ENCODE results near the gene CREB3.

Gene CREB3

DNA sequence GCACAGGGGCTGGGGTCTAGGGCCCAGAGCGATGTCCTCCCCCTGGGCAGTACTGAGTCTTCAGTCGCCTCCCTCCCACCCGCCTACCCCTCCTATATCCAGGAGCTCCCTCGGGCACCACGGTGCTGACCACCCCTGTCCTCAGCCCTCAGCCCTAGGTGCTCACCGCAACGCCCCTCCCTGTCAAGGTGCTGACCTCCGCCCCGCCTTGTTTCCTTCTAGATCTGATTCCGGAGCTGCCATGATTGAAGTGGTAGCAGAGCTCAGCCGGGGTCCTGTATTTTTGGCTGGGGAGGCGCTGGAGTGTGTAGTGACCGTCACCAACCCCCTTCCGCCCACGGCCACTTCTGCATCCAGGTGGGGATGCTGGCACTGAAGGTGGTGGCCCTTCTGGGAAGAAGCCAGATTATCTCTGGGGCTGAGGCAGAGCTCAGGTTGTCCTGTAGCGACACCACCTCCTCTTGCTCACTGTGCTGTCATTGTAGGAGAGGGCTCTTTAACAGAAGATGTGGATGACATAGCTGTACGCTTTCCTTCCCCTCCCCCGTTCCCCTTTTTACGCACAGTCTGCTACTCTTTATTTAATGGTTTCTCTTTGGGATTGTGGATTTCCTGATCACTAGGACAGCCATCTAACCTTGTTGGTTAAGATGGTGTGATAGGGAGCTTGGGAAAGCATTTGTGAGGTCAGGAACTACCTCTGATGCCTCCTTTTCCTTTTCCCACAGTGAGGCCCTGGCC, 17.2 kb downstream of the CREB3 start:
- no peak for DNase-seq

DNA sequence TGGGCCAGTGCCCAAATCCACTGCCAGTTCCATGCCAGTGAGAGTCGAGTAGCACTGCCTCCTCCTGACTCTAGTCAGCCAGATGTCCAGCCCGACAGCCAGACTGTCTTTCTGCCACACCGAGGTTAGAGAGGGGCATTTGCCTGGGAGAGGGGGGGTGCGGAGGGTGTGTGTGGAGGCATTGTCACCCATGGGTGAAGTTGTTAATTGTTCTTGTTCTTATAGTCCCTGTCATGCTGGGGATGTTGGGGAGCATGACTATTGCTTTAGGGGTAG, 17.7 kb downstream of the CREB3 start:
- no peak for DNase-seq

DNA sequence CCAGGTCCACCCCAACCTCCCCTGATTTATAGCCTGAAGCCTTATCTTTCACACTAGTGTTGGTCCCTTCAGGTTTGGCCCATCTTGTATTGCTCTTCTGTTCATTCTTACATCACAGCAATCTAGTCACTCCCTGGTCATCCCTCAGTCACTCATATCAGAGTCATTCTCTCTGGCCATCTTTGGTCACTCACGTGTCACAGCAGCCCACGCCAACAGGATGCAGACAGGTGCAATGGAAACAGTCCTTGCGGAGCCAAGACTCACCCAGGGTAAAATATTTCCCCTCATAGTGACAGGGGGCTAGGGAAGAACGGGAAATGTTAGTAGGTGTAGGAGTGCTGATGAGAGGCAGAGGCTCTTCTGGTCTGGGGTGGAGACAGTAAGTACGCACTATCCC, 21.0 kb downstream of the CREB3 start:
- DNase-seq = no peak

DNA sequence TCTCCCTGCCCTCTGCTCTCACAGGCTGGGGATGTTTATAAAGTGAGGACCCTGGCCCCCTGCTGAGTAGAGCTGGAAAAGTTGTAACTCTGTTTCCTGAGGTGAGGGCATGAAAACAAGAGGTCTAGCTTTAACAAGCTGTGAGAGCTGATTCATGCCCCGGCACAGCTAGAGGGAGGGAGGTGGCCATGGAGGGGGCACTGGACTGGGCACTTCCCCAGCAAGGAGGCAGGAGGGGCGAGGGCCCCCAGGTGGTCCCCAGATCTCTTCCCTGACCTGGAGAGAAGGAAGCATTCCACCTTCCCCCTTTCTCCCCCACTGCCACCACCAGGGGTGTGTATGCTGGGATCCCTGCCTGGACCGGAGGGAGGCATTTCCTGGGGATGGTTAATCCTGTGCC, 21.8 kb downstream of the CREB3 start, which contains the start of gene MSMP:
Gene MSMP, minus strand, starts transcription at position 13 of the 400 bp plus-strand sequence. CDS start 147 bp downstream, outside the sequence.
- no peak for DNase-seq

DNA sequence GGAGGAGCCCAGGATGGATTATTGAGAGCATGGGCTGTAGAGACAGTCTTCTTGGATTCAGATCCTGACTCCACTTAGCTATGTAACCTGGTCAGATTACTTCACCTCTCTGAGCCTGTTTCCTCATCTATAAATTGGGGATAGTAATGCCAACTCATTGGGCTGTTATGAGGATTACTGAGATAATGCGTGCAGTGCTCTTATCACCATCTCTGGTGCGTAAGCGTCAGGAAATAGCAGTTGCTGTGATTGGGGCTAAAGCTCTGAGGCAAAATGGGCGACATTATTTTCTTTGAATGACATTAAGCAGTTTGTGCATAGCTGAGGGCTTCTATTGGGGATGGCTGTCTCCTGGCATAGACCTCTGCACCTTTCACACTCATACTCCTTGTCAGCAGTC, 22.6 kb downstream of the CREB3 start:
- no peak for DNase-seq

DNA sequence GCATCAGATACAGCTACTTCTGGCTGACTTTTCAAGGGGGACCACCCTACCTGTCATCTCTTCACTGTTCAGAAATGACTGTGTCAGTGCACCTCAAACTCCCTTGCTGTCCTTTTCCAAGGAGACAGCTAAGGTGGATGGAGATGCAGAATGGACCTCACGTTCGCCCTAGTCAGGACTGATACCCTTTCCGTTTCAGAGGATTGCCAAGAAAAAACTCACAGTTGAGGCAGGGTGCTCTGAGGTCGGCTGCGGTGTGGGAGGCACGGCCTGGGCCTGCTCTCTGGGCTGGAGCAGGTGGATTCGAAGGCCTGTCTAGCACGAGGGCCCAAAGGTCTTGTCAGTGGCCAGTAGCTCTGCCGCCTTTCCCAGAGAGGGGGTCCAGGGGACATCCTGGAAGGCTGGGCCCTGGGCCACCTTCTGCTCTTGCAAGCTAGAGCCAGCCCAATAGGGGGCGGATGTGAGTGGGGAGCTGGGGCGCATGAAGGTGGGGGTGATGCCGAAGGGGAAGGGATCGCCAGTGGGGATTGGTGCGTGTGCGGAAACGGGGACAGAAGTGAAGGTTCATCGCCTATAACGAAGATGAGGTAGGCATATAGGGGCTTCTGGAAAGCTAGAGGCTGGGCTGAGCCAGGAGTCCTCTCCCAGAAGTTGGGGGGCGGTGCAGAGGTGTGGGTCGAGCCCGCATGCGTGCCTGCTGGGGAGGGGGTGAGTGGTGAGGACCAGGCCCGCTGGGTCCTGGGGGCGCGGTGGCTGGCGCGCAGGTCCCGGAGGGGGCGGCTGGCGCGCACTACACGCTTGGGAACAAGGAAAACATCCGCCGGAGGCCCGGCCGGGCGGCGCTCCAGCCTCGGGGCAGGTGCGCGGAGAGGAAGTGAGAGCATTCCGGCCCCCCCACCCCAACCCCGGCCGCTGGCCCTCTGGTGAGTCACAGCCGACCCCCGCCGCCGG, 24.1 kb downstream of the CREB3 start:
- no peak for DNase-seq

DNA sequence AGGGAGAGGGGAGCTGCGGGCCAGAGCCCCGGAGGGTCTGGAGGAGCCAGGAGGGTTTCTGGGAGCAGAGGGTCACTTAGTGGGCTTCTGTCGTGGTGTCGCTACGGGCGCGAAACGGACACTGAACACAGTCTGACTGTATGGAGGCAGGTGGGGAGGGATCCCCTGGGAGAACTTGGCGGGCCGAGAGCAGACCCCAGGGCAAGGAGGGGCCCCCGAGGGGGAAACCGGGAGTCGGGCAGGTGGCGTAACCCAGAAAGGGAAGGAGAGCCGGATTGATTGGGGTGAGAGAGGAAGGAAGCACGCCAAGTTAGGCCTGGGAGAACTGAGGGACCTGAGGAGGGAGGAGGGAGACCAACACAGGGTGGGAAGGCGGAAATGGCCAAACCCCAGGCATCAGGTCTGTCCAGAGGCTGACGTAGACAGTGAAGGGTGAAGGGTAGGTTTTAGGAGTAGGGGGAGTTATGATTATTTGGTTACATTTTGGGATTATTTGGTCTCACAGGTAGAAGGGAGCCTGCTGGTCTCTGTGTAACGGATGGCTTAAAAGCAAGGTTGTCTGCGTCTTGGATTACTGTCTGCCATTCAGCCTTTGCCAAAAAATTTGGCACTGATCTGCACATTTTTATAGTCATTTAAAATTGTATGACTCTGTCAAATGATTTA, 24.9 kb downstream of the CREB3 start:
- no peak for DNase-seq

DNA sequence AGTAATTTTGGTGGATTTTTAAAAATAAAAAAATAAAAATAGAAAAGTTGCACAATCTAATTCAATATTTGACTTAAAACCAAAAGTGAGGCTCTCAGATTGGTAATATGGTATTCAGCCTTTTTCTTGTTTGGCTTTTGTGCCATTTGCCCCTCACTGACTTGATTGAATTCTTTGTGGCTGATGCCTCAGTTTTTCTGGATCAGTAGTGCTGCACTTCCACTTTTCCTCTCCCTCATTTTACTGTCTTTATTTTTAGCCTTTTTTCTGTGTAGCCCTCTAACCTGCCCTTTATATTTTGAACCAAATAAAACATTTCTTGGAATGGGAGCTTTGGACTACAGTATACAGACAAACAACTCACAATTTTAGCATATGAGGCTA, 25.4 kb downstream of the CREB3 start:
- no peak for DNase-seq

DNA sequence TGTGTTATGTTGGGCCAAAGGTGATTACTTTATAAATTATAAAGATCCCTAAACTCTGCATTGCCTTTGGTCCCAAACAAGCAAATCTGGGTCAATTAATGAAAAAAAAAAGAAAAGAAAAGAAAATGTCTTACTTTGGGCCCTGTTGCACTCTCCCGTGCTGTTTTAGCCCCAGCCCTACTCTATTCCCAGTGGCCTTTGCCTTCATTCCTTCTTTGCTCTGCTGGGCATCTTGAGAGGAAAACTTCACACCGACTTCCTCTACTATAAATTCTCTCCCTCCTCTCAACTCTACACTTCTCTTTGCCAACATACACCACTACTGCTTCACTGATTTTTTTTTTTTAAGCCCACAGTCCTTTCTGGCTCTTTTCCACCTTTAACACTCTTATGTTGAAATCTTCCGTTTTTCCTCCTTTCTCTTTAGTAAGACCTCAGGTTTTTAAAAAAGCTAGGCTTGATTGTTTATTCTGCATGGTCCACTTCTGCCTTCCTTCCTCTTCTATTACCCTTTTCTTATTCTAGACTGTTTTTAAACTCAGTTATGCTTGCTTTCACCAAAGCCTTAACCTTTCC, 26.1 kb downstream of the CREB3 start:
- no peak for DNase-seq

DNA sequence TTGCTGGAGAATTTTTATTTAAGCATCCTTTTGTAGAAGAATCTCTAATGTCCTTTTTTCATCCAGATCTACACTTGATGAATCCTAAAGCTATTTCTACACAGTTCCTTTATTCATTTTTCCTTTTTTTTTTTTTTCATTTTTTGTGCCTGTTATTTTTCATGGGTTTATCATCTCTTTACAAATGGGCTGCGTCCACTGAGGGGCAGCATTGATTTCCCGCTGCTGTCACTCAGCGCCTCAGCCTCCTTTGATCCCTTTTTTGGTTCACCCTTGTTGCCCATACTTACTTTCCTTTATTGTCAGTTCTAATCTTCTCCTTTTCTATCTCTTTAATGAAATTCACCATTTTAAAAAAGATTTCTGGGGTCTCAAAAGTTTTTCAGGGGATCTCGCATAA, 27.3 kb downstream of the CREB3 start:
- no peak for DNase-seq

DNA sequence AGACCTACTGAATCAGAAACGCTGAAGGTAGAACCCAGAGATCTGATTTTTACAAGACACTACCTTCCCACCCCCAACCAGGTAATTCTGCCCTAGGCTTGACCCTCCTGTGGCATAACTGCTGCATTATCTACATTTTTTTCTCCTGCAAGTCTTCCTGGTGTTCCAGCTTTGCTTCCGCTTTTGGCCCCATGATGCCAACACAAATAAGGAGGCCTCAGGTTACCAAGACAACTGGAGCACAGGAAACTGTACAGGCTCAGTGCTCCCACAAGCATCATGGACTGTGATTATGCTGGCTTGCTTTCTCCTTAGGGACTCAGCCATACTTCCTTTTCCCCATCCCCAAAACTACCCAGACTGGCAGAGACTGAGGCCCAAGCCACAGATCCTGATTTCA, 28.2 kb downstream of the CREB3 start:
- no peak for DNase-seq

DNA sequence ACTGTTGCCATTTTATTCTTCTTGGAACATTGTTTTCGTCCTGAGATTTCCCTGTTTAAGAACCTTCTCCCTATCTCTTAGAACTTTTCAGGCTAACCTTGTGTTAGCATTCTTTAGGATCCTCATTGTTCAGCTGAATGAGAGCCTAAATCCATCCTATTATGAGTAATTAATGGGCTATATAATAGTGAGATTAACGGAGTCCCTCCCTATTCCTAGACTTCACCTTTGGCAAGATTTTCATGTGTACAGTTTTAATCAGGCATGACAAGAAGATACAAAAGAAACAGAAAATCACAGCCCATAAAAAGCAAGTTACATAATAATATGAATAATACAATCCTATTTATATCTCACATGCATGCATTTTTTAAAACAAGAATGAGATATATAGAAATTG, 30.7 kb downstream of the CREB3 start:
- DNase-seq = no peak

DNA sequence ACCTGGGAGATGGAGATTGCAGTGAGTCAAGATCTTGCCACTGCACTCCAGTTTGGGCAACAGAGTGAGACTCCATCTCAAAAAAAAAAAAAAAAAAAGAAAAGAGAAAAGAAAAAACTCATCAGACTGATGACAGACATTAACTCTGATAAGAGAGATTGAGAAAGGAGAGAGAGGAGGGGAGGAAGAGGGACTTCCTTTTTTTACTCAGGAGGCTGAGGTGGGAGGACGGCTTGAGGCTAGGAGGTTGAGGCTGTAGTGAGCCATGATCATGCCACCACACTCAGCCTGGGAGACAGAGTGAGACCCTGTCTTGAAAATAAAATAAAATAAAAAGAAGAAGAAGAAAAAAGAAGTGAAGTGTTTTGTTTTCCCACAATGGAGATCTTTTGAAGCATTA, 31.3 kb downstream of the CREB3 start:
- DNase-seq = no peak

DNA sequence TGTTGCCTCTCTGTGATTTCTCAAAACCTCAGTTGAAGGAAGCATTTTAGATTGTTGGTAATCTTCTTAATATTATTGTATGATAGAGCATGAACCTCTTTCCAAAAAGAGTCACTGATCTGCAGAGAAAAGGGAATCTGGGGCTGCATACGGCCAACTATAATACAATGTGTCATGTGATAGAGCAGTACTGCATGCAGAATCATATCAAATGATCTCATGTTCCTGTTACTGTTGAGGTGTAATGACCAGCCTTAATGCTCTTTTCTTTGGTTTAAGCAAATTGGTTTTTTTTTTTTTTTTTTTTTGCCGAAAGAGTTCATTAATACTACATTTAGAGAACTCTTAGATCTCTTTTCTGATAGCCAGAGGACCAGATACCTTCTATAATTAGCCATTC, 34.5 kb downstream of the CREB3 start:
- DNase-seq = no peak

DNA sequence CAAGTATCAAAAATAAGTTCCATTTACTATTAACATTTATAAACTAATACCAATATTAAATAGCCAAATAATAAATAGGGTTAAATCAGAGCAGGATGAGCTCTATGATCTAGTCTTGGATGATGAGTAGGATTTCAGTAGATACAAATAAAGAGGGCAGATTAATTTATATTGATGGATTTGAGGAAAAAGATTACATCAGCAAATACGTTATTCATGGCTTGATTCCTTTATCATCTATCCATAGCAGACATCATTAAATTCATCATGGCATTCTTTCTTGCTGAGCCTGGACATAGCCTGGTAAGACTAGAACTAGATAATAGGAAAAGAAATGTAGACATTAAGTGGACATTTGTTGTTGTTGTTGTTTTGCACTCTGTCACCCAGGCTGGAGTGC, 35.0 kb downstream of the CREB3 start:
- no peak for DNase-seq

DNA sequence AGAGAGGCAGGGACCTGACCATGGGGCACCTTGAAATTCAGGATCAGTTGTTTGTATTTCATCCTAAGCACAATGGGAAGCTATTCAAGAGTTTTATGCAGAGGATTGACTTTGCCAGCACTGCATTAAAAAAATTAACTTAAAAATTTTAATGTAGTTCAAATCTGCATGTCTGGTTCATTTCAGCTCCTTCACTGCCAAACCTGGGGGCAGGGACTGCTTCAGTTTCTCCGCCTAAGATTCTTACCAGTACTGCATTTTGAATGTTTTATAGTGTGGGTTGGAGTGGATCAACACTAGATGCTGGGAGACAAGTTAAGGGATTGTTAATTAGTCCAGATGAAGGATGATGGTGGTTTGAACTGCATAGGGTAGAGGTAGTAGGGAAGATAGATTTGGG, 37.3 kb downstream of the CREB3 start:
- no peak for DNase-seq

DNA sequence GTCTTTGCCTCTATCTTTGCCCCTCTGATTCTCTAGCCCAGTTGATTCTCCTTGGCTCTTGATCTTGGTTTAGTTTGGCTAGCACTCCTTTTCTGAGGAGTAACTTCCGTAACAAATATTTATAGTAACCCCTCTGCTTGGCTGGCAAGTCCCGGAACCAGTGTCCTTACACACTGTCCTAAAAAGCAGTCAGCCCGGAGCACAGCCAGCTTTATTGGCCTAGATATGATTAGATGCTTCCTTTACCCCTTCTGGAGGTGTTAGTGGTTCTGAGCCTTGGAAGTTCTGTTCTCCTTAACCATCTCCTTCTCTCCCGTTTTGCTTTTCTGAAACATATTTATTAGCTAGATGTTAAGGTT, 38.6 kb downstream of the CREB3 start:
- DNase-seq = no peak

DNA sequence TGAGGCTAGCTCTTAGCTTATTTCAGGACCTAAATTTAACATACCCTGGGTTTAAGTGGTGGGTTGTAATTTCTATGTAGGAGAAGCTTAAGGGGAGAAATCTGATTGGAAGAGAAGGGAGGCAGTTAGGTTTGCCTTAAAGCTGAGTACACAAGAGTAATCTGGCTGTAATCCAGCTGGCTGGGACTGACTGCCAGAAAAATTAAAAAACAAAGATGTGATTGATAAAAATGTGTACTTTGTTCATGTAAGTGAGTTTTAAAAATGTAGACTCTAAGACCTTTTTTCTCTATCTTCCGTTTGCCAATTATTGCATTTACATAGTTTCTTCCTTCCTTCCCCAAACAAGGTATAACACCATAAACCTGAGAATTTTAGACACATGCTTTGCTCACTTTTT, 39.1 kb downstream of the CREB3 start:
- no peak for DNase-seq

DNA sequence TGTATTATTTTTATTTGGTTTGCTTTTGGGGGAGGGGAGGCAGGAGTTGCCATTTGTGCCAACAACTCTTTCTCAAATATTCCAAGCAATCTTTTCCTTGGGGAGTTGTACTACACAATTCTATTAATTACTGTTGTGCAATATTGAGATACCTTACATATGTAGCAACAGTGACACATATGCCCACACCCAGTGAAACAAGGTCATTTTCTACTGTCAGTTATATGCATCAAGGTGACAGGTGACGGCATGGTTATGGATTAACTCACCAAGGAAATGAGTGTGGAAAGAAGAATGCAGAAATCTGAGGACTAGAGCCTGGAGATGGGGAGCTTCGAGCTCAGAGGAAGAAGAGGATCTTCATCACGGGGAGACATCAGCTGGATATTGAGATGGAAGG, 39.5 kb downstream of the CREB3 start:
- no peak for DNase-seq

DNA sequence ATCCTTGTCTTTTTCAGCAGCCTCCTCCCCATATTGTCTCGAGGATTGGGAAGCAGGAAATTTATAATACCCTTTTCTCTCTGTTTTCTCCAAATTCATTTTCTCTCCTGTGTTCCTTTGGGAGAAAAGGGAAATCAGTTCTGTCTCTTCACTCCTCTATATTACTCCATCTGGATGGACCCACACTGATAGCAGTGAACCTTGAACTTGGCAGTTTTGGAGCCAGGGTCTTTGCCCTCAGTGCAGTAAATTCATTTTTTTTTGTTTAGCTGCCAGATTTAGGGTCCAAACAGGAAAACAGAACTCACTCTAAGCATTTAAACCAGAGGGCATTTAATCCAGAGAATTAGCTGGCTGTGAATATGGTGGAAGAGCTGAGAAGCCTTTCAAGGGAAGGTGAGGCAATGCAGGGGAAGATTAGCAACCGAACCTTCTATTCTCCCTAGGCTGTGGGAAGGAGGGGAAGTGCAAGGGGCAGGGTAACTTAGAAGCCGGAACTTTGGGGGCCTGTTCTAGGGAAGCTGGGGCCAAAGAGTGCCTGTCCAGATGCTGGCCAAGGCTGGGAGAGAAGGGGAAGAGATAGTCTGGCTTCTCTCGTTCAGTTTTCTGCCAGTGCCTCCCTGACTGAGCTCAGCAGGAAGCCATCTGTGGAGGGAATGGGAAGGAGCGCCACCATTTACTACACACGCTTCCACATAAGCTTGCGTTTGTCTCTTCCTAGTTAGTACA, 42.6 kb downstream of the CREB3 start:
- no peak for DNase-seq

DNA sequence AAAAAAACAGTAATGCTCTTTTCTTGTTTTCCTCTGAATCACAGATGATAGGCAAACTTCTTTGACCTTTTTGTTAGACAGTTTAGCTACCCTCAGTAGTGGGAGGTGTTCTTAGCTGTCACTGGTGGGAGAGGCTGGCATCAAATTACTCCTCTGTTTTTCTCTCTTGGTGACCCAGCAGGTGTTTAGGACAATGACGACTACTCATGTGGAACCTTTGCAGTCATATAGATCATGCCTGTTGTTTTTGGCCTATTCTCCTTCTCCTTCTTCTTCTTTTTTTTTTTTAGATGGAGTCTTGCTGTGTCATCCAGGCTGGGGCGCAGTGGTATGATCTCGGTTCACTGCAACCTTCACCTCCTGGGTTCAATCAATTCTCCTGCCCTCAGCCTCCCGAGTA, 43.6 kb downstream of the CREB3 start:
- no peak for DNase-seq

DNA sequence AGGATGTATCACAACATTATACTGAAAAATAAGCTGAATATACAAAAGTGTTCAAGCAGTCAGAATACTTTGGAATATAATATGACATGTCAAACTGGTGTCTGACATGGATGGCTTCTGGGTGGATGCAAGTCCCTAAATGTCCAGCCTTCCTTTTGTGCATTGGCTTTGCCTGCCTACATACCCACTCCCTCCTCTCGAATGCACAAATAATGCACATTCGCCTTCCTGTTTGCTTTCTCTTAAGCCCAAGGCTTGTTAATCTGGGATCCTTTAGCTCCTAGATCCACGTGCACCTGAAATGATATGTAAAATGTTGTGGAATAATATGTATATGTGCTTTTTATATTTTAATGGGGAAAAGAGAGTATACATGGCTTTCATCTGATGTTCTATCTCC, 46.0 kb downstream of the CREB3 start:
- no peak for DNase-seq

DNA sequence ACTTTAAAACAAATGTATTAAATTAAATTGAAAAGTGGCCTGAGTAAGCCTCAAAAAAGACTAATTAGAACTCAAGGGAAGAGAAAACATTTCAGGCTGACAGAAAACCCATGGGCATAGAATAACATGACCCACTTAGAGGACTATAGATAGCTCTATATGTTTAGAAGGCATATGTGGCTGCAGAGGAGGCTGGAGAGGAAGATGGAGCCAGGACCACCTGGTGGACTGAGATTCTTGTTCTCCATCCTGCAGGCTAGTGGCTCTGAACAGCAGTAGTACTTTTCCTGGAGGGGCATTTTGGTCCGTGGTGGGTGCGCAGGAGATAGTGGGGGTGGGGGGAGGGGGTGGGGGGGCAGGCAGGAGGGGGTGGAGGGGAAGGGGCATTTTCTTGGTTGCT, 48.6 kb downstream of the CREB3 start:
- DNase-seq = no peak
